H1 (cell line): ENCODE results near the gene INPP5F.

Experiments used
- CTCF ChIP-seq, 3 experiments: IDR thresholded peaks; 1 replicate in 2 of 3; 2 replicates in 1 of 3; pipeline versions ENCODE4 v1.5.1 to v1.6.1; 2011; ENCODE audit warnings: low read length in 3 of 3, mild to moderate bottlenecking in 3 of 3, inconsistent platforms in 2 of 3, low read depth in 1 of 3, moderate library complexity in 1 of 3; ENCODE audit not compliant: insufficient read depth in 1 of 3; ENCODE audit errors: control extremely low read depth in 1 of 3
- E2F6 ChIP-seq: IDR thresholded peaks from 2 replicates; pipeline ENCODE4 v1.6.1; 2012; ENCODE audit warnings: inconsistent platforms

DNA sequence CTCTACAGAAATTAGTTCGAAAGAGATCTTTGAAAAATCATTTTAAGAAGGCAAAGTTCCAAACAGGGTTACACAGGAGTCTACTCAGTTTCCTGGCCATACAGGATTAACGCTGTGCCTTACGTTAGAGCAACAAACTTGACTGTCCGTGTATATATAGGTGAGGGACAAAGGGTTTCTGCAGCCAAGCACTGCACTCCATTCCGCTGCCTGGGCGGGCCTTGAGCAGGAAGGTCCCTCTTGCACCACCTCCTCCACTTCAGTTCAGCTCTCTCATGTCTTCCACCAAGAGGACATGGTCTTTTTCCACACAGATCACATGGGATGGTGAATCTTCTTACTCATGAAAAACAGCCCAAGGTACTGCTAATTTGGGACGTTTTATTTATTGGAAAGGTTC, 103.6 kb downstream of the INPP5F start:
- TF ChIP-seq CTCF (IDR thresholded peaks at IDR 0.05; ENCODE audit: control extremely low read depth in 1 of 3, insufficient read depth in 1 of 3, low read depth in 1 of 3, low read length in 3 of 3), result no peak
- TF ChIP-seq E2F6, result no peak
